Stimulated activated CD8-positive, alpha-beta memory T cell treated with anti-CD3 and anti-CD28 coated beads, Interleukin-15, amount 100 ng/mL, for 1 hour (primary cell): ENCODE data around the gene ADGRL1.
"Not testable (repeated sequence)": the region's sequence is repeated elsewhere in the genome, so short reads cannot be mapped to it uniquely, and the experiment has no call there.

ENCODE experiments used
- DNase-seq: peaks from one replicate; pipeline ENCODE4 v3.0.0-alpha.2; 2020; ENCODE audit warnings: low read depth

The ADGRL1 gene

DNA sequence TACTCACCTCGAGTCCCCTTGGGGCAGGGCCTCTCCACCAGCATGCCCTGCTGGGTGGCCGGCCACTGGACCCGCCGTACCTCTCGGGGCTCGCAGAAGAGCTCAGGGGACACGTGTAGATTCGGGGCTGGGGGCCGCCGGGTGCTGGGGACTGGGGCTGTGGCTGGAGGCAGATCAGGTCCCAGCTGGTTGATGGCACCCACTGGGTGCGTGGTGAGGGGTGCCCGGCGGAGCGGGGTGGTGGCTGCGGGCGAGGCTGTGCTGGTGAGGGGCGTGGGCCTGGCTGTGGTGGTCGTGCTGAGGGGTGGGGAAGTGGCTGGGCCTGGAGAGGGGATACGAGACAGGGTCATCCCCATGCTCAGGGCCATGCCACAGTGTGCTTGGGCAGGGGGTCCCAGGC is 44.7 kb downstream of the ADGRL1 start:
- DNase-seq = no peak

DNA sequence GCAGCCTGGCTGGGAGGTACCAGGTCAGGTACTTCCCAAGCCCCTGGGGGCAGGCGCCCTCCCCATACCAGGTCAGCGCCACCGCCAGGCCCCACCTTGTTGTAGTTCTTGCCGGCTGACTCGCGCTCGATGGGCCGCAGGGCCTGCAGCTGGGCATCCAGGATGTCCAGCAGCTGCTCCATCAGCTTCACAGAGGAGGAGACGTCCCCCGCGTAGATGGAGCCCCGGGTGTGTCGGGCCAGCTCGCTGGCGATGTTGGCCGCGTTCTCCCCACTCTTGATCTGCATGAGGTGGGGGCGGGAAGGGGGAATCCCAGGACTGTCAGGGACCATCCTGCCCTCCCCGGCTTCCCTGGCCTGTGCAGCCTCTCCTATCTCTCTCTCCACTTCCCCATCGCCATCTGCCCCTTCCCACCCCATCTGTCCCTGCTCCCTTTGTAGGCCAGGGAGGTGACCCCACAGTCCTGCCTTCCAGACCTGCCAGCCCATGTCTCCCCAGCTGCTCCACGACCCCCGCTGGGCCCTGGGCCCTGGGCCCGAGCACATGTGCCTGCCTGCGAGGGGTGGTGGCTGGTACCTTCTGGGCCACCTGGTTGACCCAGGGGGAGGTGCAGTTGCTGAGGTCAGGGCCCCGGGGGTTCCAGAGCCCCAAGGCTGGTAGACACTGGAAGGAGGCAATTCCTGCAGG is 45.8 kb downstream of the ADGRL1 start:
- no peak for DNase-seq

DNA sequence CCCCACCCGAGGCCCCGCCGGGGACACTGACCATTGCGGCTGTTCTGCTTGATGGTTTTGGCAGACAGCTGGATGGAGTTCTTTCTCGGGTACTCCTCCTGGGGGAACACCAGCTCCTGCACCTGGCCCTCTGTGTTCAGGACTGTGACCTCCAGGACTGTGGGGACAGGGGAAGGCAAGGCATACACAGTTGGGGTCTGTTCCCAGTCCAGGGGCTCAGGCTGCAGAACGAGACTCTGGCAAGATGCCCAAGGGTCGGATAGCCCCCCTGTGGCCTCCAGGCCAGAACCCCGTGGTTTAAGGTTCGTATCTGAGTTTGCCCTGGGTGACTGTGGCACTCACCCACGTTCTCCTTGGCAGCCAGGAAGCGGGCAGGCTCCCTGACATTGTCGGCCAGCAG is 46.9 kb downstream of the ADGRL1 start:
- no peak for DNase-seq

DNA sequence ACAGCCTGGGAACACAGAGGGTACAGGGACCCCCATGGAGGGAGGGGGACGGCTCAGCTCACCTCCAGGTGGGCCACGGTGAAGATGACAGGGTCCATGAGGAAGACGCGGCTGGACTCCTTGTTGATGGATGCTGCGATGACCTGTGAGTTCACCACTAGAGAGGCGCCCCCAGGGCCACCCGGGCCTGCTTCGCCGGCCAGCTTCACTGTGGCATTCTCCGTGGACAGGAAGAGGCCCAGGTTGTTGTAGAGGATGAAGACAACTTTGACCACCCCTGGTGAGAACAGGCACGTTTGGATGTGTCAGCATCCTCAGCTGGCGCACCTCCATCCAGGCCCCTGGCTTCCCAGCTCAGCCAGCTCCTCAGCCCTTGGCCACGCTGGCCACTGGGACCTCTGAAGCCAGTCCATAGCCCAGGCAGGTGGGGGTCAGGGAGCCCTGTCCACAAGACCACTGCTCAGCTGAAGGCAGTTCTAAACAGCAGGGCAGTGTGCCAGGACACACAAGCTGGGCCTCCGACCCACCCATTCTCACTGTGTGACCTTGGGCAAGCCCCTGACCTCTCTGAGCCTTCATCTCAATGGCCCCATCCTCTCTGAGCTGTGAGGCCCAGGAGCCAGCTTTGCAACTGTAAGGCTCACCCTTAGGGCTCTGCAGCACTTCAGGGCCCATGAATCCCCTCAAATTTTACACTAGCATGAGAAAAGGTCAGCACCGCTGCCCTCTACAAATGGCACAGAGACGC is 47.5 kb downstream of the ADGRL1 start:
- no peak for DNase-seq

DNA sequence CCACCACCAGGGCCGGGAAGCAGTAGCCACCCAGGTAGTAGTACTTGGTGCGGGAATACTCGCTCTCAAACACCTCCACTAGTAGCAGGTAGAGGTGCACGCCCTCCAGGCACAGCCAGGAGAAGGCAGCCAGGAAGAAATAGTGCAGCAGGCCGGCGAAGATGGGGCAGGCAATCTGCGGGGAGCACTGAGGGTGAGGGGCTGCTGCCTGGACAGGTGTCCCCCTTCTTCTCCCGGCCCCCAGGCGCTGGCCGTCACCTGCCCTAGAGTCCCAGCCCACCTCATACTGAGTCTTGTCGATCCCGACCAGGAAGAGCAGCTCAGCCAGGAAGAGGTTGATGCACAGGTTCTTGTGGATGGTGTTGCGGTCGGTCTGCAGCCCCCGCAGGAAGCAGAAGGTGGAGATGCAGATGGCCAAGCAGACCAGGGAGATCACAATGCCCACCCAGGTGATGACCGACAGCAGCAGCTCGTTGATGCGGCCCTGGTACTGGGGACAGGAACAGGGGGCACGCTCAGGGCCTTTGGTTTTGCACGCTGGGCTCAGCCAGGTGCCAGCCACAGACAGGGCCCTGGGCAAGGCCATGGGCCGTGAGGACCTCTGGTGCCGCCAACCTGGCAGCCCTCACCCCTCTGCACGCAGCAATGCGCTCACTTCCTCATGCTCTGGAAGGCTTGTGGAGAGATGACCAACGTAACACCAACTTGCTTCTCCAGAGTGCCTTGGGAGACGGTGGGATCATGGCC is 48.8 kb downstream of the ADGRL1 start:
- no peak for DNase-seq

DNA sequence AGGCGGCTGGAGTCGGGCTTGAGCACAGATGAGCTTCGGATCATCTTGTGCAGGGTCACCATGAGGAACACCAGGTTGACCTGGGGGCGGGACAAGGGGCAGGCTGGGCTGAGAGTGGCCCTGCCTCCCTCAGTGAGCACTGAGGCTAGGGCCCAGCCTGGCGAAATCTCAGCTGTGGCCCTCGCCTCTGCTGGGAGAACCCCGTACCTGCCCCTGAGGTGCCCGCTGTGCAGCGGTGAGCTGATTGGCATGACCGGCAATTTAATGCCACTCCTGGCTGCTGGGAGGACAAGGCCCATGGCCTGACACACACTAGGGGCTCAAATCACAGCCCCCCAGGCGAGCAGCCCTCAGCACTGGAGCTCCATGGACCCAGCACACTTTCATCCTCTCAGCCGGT is 49.8 kb downstream of the ADGRL1 start:
- DNase-seq = no peak

DNA sequence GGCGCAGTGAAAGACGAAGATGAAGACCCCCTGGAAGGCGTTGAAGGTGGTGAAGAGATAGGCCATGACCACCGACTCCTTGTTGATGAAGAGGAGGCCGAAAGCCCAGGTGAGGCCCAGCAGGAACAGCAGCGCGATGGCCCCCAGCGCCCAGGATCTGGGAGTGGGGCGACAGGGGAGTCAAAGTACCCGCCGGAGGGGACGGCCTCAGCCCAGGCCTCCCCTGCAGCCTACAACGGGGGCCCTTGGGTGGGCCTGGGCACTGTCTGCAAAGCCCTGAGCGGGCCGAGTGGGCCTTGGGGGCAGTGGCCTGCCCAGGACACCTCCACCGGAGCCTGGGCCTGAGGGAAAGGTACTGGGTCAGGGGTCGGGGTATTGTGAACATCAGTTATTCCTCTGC is 50.6 kb downstream of the ADGRL1 start:
- DNase-seq = no peak

DNA sequence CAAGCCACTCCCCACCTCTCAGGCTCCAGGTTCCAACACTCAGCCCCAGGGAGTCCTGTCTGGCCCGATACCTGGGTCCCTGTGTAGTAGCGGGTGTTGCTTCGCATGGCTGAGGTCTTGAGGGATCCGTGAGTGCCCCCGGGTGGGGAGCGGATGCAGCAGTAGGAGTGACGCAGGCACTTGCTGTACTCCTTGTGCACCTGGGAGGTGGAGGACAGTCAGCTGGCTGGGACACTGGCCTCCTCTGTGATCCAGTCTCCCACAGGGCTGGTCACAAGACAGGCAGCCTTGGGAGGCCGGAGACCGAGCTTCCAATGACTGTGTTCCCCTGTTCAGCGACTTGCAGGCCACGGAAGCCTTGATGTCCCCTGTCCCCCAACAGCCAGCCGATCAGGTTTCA is 53.3 kb downstream of the ADGRL1 start:
- DNase-seq = no peak

DNA sequence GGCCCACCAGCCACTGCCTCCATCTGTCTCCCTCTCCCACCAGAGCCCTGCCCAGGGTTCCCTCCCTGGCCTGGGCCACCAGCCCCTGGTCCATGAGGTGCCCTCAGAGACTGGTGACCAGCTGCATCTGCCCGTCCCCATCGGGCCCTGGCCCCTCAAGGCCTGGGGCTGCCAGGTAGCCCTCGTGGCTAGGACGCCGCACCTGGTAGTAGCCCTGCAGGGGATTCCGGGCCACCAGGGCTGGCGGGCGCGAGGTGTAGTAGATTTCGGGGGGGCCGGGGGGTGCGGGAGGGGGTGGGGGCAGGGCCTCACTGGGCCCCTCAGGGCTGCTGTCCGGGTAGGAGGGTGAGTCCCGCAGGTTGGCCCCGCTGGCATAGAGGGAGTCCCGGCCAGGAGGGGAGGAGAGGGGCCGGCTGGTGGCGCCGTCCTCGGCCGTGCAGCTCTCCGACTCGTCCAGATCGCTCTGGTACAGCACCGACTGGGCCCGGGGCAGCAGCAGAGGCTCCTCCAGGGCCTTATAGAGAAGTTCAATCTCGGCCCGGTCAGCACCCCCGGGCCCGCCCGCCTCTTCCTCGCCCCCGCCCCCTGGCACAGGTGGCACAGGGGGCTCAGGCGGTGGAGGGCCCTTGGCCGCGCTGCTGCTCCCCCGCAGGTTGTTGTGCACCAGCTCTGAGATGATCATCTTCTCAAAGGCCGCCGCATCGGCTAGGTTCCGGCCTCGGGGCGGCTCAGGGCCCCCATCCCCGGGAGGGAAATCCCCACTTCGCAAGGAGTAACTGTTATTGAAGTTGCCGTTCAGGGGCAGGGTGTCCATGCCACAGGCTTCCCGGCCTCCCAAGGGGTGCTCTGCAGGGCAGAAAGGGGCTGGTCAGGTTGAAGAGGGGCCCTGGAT is 55.0 kb downstream of the ADGRL1 start:
- DNase-seq = no peak

DNA sequence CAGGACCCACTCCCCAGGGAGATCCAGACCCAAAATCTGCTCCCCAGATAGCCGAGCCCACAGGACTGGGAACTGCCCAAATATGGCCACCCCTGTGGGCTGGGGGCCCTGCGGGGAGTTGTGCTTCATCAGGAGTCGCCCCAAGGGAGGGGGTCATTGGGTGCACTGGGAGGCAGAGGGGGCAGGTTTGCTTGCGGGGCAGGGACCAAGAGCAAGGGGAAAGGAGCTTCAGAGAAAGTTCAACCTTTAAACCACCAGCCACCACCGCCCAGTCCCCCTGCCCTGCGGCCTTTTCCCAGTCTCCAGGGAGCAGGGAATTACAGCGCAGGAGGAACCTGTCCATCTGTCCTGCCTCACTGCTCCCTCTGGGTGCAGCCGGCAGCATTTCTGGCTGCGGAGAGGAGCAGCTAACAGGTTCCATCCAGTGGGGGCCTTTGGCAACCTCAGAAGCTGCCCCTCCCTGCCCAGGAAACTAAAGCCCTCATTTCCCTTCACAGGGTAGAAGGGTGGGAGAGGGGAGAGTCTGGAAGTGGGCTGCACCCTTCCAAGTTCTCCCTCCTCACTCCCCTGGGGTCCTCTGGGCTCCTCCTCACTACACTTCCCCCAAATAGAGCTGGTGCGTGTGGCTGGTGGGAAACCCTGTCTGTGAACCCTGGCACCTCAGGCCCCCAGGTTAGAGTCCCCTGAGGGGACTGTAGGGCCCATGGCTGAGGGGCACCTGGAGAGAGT is 55.8 kb downstream of the ADGRL1 start:
- DNase-seq = no peak

DNA sequence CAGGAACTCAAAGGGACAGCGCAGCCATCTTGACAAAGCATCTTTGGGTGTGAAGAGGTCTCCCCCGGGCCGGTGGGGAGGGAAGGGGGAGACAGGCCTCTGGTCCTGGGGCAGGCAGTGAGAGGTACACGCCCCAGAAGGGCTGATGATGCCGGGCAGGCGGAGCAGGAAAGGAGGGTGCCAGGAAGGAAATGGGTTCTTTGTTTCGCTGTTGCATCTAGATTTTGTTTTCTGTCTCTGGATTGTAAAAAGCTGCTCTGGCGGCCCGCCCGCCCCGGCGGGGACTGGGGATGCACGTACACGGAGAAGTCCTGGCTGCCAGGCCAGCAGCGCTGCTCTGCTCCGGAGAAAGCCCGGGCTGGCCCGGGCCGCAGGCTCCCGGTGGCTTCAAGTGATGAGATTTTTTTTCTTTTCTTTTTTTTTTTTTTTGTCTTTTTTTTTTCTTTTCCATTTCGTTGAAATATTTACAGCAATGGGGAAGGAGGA is 56.4 kb downstream of the ADGRL1 start:
- peak; percentile 23 for DNase-seq

DNA sequence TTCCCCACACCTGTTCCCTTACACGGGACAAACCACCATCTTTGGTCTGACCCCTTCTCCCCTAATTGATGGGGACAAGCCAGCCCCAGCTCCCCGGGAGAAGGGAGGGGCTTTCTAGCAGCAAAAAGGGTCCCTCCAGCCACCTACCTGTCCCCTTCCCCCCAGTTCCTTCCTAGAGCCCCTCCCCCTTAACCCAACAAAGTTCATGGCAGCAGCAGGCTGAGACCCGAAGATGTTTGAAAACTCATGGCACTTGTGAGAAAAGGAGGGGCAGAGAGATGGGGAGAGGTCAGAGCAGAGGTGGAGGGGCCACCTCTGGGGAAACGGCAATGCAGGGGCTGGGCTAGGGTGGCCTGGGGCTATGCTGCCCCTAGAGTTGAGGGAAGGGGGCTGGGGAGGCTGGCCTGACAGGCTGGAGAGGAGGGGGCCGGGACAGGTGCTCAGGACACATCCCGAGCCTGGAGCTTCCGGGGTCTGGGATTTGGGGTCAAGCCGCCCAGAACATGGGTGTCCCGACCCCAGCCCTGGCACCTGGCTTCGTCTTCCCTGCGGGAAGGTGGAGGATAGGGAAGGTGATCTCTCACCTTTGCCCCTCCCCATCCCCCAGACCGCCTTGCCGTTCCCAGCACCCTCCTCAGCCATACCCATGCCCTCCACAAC is 57.1 kb downstream of the ADGRL1 start:
- DNase-seq = no peak

DNA sequence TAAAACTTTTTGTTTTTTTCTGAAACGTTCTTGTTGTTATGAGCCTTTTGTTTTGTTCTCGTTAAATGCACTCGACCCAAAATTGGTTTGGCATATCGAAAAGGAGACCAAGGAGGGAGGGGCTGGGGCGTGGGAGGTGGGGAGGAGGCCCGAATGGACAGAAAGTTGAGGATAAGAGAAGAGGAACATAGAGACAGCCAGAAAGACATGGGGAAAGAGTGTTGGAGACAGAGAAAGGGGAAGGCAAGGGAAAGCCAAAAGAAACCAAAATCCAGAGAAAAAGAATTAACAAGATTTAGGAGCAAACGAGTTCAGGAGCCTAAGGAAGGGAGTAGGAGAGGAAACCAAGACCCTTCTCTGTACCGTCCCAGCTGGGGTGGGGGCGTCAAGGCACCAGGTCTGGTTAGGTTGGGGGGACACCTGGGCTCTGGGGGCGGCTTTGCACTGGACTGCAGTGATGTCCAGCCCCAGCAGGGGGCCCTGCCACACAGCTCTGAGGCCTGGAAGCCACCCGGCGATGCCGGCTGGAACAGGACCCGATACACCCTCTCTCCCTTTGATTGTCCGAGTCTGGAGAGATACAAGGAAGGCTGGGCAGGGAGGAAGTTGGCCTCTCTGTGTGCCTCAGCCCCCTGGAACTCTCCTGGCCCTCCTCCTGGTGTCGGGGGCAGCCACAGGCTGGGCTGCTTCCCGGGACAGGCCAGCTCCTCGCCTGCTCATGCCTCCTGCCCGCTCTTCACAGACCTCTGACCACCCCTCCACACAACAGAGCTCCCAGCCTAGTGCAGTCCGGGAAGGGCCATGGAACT is 58.0 kb downstream of the ADGRL1 start:
- peak; percentile 32 for DNase-seq

DNA sequence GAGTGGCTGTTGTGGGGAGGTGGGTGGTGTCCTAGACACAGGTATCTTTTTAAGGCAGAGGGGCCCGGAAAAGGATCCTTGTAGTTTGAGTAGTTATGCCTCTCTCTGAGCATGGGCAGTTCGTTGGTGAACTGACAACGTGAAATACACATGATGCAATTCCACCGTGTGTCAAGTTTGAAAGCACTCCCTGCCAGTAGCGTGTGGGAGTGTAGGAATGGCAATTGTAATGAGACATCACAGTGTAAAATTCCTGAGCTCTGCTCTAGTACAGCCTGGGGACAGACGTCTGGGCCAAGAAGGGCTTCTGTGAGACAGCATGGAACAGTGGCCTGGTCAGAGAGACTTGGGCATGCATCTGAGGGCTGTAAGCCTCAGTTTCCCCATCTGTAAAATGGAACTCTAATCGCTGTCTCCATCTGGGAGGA is 59.2 kb downstream of the ADGRL1 start:
- DNase-seq = no peak

DNA sequence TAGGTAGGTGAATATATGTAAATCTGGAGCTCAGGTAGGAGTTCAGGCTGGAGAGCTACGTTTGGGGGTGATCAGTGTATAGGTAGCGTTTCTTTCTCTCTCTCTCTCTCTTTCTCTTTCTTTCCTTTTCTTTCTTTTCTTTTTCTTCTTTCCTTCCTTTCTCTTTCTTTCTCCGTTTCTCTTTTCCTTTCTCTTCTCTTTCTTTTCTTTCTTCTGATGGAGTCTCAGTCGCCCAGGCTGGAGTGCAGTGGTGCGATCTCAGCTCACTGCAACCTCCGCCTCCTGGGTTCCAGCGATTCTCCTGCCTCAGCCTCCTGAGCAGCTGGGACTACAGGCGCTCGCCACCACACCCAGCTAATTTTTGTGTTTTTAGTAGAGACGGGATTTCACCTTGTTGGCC is 59.8 kb downstream of the ADGRL1 start:
- DNase-seq = not testable (repeated sequence)

DNA sequence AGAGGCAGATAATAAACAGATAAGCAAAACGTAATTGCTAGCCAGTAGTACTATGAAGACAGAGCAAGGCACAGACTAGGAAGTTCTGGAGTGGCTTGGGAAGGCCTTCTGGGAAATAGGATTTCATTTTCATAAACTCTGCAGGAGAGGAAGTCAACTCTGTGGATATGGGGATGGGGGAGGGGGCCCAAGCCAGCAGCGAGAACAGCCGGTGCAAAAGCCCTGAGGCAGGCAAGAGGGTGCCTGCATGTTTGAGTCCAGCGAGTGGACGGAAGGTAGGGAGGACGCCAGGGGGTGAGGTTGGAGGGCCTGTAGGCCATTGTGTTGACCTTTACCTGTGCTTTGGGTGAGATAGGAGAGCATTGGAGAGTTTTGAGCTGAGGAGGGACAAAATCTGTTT is 60.6 kb downstream of the ADGRL1 start:
- DNase-seq = no peak

DNA sequence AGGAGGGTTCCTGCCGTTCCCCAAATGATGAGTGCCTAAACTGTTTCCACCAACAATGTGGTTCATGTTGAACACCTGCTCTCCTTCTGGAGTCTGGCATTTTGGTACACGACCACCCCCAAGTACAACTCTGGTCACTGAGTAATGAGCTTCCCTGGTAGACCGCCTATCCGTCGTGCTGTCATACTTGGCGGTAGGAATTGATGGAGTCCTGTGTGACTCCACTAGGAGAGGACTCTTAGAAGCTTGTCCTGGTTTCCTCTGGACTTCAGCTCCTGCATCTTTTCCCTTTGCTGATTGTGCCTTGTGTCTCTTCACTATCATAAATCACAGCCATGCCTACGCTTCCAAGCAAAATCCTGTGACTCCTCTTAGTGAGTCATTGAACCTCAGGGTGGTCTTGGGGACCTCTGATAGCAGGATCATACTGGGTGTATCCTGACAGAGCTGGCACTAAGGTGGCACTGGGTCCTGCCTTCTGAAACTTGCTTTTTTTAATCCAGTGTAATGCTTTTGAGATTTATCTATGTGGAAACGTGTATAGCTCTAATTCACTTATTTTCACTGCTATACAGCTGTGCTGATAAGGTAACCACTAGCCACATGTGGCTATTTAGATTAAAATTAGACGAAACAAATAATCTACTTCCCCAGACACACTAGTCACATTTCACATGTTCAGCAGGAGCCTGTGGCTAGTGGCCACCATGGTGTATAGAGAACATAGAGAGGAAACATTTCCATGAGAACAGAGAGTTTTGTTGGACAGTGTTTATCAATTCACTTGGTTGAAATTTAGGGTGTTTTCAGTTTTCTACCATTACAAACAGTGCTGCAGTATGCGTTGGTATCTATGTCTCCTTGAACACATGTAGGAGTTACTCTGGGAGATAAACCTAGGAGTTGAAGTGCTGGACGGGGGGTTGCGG is 63.4 kb downstream of the ADGRL1 start:
- no peak for DNase-seq

DNA sequence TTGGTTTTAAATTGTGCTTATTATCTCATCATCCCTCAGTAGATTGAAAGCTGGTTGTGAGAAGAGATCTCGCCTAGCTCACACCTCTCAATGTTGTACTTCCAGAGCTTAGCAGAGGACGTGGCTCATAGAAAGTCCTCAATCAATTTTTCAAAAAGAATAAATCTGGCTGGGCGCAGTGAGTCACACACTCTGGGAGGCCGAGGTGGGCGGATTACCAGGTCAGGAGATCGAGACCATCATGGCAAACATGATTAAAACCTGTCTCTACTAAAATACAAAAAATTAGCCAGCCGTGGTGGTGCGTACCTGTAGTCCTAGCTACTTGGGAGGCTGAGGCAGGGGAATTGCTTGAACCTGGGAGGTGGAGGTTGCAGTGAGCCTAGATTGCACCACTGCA is 64.9 kb downstream of the ADGRL1 start:
- no peak for DNase-seq

DNA sequence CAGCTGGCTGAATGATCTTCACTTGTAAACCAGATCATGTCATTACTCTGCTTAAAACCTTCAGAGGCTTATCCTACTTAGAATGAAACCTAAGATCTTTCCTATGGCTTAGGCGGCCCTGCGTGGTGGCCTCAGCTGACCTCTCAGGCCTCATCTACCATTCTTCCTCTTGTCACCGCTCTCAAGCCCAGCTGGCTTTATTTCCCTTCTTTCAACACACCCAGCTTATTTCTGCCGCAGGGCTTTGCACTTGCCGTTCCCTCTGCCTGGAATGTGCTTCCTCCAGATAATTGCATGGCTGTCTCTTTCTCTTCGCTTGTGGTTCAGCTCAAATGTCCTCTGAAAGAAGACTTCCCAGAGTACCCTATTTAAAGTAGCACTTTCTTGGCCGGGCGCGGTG is 66.0 kb downstream of the ADGRL1 start:
- DNase-seq = no peak
